ENCODE results near the gene MYD88. TPM values are rescaled to one million over a fixed set of nuclear protein-coding genes. Genes with fewer than 3 reads are reported as not detected.

Gene MYD88
- total RNA-seq, 2 experiments from 2014 or later = 16.3 to 29.4 TPM

DNA sequence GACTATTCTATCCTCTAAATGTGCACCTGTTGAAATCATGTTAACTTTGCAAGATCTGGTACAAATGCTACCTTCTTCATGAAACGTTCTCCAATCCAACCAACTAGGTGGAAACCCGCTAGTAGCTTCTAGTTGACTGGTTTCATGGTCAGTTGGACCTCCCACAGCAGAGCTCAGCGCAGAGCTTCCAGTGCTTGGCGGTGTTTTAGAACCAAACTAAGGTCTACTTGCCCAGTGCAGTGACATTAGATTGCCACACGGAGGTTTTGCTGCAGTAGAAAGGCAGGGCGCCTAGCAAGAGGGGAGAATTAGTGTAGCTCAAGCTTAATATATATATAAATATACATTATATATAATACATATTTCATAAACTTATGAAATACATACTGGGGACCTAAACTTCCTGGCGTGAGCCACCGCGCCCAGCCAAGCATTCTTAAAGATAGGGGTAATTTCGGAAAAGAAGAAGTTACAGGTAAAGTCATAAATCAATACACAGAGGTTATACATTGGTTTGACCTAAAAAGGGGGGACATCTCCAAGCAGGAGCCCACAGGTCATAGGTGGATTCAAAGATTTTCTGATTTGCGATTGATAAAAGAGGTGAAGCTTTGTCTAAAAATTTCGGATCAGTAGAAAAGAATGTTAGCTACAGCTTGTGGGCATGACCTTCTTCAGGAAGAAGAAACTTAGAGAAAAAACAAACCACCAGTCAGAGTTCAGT lies 24.8 kb downstream of the MYD88 start:
- TF ChIP-seq, protein P1, sequence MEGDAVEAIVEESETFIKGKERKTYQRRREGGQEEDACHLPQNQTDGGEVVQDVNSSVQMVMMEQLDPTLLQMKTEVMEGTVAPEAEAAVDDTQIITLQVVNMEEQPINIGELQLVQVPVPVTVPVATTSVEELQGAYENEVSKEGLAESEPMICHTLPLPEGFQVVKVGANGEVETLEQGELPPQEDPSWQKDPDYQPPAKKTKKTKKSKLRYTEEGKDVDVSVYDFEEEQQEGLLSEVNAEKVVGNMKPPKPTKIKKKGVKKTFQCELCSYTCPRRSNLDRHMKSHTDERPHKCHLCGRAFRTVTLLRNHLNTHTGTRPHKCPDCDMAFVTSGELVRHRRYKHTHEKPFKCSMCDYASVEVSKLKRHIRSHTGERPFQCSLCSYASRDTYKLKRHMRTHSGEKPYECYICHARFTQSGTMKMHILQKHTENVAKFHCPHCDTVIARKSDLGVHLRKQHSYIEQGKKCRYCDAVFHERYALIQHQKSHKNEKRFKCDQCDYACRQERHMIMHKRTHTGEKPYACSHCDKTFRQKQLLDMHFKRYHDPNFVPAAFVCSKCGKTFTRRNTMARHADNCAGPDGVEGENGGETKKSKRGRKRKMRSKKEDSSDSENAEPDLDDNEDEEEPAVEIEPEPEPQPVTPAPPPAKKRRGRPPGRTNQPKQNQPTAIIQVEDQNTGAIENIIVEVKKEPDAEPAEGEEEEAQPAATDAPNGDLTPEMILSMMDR (conservative IDR thresholded peaks at IDR 0.05; ENCODE audit: low read length) = 0 out of 2 replicates have a peak, but pooled peaks have one; percentile 22
- no peak for TF ChIP-seq EZH2phosphoT487 (IDR thresholded peaks at IDR 0.05; ENCODE audit: borderline replicate concordance, low read depth, low read length)
- Histone ChIP-seq H3K27ac (ENCODE audit: low read depth, low read length, poor library complexity, severe bottlenecking) (no peak overlapping the region), H3K4me3 (ENCODE audit: low read depth, low read length, poor library complexity, severe bottlenecking) (no peak overlapping the region), H2AFZ (ENCODE audit: low read length) (no peak overlapping the region), H3K4me1 (ENCODE audit: insufficient read depth, low read length, poor library complexity, severe bottlenecking) (peaks cover 27% of the 10 kb centered on the region), H3K36me3 (ENCODE audit: insufficient read depth, low read length) (no peaks in the 10 kb centered on the region; the same call in 1 of the 2 replicates), H3K4me2 (ENCODE audit: low read length) (peak overlapping the region; percentile 86; the same call in 1 of the 2 replicates), H3K9me3 (ENCODE audit: low read length) (no peaks in the 10 kb centered on the region), H4K20me1 (ENCODE audit: insufficient read depth, low read length) (peaks cover 15% of the 10 kb centered on the region; the same call in 1 of the 2 replicates), H3K79me2 (ENCODE audit: insufficient read depth, low read depth, low read length) (peaks cover 28% of the 10 kb centered on the region), H3K9me2 (ENCODE audit: insufficient read depth, low read length) (no peaks in the 10 kb centered on the region)
- no TSS peak for BruUV-seq (replicated peaks)
- intact Hi-C loops (cut with micrococcal nuclease; ENCODE audit: unreplicated experiment) = no loop called here
- ChIA-PET CTCF (ENCODE audit: unreplicated experiment) (no interaction called here), POLR2A (interaction anchor here (0.6 to 5.0 kb wide), 5 partner anchors 10 to 44 kb away, joined by 3 to 42 read pairs (median 9); partner anchors contain the start of genes ACAA1 and MYD88)
- DNase-seq (ENCODE audit: low spot score) = peak; percentile 46

DNA sequence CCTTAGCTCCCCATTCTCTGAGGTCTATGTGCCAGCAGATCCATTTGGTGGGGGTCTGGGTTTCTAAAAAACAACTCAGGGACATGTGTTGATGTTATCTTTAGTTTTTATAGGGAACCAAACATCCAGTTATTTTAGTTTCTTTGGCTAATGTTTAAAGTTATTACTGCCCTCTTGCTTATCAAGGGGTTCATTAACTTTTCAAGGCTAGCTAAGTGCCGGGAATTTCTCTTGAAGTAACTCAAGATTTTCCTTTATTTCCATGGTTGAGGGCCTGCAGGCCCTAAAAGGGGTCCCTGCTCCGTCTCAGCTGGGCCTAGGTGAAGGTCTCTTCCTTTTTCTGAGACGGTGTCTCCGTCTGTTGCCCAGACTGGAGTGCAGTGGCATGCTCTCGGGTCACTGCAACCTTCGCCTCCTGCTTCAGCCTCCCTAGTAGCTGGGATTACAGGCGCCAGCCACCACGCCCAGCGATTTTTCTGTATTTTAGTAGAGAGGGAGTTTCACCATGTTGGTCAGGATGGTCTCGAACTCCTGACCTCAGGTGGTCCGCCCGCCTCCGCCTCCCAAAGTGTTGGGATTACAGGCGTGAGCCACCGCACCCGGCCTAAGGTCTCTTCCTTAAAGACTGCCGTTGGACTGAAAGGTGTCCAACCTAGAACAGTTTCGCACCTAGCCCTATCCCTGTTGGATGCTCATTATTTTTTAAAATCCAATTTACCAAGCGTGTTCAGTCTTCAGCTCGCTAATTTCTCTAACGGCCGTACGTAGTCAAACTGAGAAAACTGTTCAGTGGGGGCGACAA lies 25.6 kb downstream of the MYD88 start:
- Histone ChIP-seq H3K27ac (ENCODE audit: low read depth, low read length, poor library complexity, severe bottlenecking) (peak overlapping the region; percentile 65), H4K20me1 (ENCODE audit: insufficient read depth, low read length) (peaks cover 20% of the 10 kb centered on the region; the same call in 1 of the 2 replicates), H3K9me2 (ENCODE audit: insufficient read depth, low read length) (no peaks in the 10 kb centered on the region), H3K4me3 (ENCODE audit: low read depth, low read length, poor library complexity, severe bottlenecking) (peak overlapping the region; percentile 91), H2AFZ (ENCODE audit: low read length) (peak overlapping the region; percentile 95), H3K79me2 (ENCODE audit: insufficient read depth, low read depth, low read length) (peaks cover 36% of the 10 kb centered on the region), H3K36me3 (ENCODE audit: insufficient read depth, low read length) (peaks cover 4% of the 10 kb centered on the region), H3K4me2 (ENCODE audit: low read length) (peak overlapping the region; percentile 86), H3K9me3 (ENCODE audit: low read length) (no peaks in the 10 kb centered on the region), H3K4me1 (ENCODE audit: insufficient read depth, low read length, poor library complexity, severe bottlenecking) (peaks cover 33% of the 10 kb centered on the region)
- no peak for DNase-seq (ENCODE audit: low spot score)
- POLR2A ChIA-PET = interaction anchor here (0.6 to 5.0 kb wide), 7 partner anchors 8 to 28 kb away, joined by 3 to 42 read pairs (median 6); partner anchors contain the start of genes ACAA1 and MYD88
- TF ChIP-seq, protein P1 (conservative IDR thresholded peaks at IDR 0.05; ENCODE audit: low read length) = no peak
- no peak for TF ChIP-seq EZH2phosphoT487 (IDR thresholded peaks at IDR 0.05; ENCODE audit: borderline replicate concordance, low read depth, low read length)
- CTCF ChIA-PET (ENCODE audit: unreplicated experiment) = interaction anchor here (0.5 kb wide), 1 partner anchor 27 kb away, joined by 6 read pairs; no protein-coding TSS in a partner anchor
- TSS peak; percentile 93 for BruUV-seq (replicated peaks)
- intact Hi-C loops (cut with micrococcal nuclease; ENCODE audit: unreplicated experiment) = no loop called here
